Activated gamma-delta T cell treated with anti-CD3 and anti-CD28 coated beads, Interleukin-2, amount 50 U/mL, for 16 hours (primary cell): Measurements from ENCODE around the gene NAPA.

ENCODE experiments used
- DNase-seq: peaks from one replicate; pipeline ENCODE4 v3.0.0-alpha.2; 2020; ENCODE audit warnings: low read depth

The NAPA gene

DNA sequence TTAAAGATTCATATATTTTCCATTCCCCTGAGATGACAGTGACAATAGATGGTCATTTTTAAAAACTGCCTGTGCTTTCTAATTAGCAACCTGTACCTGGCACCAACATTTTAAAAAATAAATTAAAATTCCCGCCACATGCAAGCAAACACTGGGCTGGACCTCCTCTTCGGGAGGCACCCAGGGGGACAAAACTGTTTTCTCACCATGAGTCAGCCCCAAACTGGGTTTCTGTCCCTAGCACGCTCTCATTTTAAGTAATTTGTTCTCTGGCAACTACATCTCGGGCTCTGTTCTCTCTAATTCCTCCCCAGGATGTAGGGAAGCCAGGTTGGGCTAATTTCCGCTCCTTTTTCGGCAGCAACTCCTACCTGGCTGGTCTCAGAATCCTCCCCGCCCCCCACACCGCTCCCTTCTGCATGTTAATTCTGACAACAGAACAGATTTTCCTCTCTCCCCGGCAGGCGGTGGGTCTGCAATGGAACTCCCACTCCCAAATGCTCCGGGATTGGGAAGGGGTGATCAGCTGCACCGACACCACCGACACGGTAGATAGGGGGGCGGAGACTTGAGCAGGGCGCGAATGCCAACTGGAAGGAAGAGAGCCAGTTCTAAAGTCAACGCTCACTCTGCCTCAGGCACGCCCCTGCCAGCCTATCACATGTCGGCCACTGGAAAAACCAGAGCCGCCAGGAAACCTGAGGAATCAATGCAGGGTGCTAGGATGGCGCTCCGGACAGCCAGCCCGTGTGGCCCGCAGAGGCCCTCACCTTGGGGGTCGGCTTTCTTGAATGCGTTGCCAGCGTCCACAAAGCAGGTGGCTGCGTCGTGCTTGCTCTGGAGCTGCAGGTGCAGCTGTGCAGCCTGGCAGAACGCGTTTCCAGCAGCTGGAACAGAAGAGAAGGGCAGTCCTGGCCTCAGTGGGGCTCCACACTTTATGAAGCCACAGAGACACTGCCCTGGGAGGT, 14.7 kb downstream of the NAPA start:
- no peak for DNase-seq

GRCh38 chr19:47499371-47499770, 15.5 kb downstream of the NAPA start:
- no peak for DNase-seq

DNA sequence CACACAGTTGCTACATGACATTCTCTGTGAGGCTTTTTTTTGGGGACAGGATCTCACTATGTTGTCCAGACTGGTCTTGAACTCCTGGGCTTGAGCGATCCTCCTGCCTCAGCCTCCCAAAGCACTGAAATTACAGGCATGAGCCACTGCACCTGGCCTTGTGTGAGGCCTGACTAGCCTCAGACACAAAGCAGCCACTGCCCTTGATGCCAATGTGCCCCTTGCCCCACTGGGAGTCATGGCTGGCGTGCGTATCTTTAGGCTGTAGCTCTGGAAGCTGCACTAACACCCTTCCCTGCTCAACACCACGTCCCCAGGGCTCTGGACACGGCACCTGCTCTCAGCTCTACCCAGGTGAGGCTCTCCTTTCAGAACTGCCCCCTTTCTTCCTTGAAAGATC, 16.3 kb downstream of the NAPA start:
- DNase-seq: no peak

DNA sequence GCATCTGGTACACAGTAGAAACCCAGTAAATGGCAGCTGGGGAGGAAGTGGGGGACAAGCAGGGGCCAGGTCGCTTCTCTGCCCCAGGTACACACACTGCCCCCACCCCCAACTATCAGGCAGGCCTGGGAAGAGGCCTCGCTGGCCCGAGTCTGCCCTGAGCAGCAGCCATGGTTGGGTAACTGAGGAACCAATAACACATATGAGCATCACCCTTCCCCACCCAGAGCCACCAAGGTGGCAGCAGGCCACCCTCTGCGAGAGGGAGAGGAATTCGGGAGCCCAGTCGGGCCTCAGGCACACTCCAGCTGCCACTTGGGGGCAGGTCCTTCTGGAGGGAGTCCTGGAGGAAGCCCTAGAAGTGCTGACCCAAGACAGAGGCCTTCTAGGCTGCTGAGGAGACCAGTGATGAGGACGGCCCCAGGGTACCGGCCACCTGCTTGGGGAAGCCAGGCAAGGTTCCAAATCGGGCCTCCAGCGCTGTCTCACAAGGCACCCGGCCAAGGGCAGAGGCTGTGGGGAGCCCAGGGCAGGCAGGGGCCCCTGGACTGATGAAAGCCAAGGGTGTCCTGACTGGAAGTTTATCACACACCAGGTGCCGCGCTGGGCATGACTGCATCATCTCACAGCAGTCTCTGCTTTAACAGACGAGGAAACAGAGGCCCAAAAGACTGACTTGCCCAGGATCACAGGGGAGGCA, 16.9 kb downstream of the NAPA start:
- no peak for DNase-seq

DNA sequence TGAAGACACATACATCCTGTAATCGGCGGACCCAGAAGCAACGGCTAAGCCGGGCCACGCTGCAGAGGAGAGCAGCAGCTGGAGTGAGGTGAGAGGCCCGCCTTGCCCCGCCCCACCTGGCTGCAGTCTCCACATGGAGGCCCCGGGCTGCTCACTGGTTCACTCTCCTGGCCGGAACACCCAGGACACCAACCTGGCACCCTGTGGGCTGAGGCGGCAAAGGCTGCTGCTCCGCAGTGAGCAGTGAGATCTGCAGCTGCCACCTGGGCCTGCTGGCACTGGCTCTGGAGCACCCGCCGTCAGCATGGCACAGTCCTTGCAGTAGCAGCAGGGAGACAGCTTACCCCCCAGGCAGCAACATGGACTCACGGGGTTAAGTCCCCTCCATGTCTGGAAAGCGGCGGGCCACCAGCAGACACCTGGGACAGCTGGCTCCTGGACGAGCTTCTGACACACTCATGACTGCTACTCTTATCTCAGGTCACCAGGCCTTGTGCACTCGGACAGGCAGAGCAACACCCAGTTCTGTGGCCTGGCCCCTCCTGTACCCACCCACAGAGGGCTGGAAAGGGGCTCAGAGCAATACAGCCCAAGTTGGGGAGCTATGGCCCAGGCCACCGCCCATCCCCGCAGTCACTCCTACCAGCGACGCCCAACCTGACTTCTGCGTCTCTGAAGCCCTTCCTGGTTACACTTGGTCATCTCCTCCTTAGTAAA, 17.7 kb downstream of the NAPA start:
- DNase-seq: no peak

DNA sequence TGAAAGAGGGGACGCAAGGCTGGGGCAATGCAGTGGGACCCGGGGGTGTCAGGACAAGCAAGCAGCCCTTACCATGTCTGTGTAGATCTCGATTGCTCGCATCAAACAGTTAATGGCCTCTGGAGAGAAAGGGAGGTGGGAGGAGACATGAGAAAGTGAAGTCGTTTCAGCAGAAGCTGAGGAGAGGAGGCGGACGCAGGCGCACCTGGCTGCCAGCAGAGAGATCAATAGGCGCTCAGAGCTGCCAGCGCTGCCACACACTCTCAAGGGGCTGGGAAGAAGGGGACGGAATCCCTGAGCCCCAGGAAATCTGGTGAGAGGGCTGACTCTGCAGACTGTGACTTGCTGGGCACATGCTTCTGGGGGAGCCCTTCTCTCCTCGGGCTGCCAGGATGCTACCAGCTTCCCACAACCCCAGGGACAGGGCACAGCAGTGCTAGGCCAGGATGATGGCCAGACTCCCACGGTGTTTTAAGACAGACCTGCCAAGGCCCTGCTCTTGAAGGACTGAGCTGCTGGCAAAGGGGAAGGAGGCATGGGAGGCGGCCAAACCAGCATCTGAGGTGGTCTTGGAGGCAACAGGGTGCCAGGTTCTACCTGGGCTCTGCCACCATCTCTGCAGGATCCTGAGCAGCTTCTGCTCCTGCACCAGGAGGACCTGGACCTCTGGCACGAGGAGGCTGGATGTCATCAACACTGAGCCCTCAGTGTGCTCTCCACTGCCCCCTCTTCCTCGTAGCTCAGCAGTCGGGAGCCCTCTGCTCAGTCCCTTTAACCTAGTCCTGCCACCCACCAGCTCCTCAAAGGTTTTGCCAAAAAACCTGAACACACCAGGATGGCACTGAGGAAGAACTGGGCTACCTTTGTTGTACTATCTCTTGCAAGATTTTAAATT, 19.1 kb downstream of the NAPA start:
- no peak for DNase-seq

DNA sequence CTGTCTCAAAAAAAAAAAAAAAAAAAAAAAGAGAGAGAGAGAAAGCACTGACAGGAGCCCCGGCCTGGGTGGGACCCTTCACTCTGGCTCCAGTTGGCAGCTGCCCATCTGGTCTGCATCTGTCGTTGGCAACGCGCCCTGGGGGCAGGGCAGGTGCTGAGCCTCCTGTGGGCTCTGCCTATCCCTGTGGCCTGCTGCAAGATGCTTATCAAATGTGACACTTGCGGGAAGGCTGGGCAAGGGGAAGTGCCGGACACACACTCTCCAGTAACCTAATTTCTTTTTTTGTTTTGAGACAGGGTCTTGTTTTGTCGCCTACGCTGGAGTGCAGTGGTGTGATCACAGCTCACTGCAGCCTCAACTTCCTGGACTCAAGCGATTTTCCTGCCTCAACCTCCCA, 20.1 kb downstream of the NAPA start:
- no peak for DNase-seq

- no peak for DNase-seq
Measured at GRCh38 chr19:47494211-47494547, 20.7 kb downstream of the NAPA start.

DNA sequence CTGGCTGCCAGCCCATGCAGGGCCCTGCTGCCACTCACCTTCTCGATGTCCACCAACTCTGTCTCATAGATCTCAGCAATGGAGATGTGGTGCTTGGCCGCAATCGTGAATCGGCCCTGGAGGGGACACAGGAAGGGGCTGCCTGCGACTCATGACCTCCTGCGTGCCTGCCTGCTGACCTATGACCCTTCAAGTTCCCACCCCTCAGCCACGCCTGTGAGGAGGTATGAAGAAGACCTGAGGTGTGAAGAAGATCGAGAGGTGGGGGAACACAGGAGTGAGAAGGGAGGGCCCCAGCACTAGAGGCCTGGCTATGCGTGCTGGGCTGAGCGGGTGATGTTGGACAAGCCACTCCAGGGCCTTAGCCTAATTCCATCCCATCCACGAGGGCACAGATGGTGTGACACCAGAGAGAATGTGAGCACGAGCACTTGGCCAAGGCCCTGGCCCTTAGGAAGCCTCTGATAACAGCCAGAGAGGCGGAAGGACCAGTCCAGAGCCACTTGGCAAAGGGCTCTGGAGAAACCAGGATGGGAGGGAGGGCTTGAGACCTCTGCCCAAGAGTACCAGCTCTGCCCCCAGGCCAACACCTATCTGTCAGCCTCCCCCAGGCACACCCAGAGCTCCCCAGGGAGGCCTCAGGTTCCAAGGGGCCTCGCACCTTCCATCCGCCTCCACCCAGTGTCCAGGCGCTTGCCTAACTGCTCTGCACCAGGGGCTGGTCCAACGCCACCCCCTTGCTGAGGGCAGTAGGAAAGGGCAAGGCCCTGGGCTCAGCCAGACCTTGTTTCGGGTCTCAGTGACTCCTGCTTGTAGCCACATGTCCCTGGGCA, 21.3 kb downstream of the NAPA start:
- no peak for DNase-seq

- no peak for DNase-seq
Measured at GRCh38 chr19:47492571-47493377, 22.1 kb downstream of the NAPA start.

- DNase-seq: no peak
Measured at GRCh38 chr19:47492137-47492533, 22.7 kb downstream of the NAPA start.

- no peak for DNase-seq
Measured at GRCh38 chr19:47491358-47492136, 23.3 kb downstream of the NAPA start.

DNA sequence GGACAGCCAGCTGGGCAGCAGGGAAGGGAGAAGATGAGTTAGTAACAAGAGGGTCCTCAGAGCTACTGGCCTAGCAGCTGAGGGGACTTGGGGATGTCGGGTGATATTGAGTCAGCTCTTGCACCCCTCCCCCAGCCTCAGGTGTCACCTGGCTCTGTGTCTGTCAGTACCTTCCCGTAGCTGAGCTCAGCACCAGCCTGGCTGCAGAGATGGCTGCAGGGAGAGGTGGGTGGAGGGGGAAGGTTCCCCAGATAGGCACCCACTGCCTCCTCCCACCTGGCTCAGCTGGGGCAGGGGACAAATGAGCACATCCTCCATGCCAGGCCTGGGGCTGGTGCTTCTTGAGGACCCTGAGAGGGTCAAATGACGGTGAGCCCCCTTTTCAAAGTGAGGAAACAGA, 24.0 kb downstream of the NAPA start:
- DNase-seq: no peak

DNA sequence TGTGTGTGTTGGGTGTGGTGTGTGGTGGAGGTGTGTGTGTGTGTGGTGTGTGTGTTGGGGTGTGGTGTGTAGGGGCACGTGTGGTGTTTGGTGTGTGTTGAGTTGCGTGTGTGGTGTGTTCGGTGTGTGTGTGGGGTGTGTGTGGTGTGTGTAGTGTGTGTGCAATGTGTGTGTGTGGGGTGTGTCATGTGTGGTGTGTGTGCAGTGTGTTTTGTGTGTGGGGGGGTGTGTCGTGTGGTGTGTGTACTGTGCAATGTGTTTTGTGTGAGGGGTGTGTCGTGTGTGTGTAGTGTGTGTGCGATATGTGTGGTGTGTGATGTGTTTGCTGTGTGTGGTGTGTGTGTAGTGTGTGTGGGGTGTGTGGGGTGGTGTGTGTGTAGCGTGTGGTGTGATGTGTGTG, 24.8 kb downstream of the NAPA start:
- DNase-seq: no peak

GRCh38 chr19:47489072-47489914, 25.6 kb downstream of the NAPA start:
- DNase-seq: no peak

DNA sequence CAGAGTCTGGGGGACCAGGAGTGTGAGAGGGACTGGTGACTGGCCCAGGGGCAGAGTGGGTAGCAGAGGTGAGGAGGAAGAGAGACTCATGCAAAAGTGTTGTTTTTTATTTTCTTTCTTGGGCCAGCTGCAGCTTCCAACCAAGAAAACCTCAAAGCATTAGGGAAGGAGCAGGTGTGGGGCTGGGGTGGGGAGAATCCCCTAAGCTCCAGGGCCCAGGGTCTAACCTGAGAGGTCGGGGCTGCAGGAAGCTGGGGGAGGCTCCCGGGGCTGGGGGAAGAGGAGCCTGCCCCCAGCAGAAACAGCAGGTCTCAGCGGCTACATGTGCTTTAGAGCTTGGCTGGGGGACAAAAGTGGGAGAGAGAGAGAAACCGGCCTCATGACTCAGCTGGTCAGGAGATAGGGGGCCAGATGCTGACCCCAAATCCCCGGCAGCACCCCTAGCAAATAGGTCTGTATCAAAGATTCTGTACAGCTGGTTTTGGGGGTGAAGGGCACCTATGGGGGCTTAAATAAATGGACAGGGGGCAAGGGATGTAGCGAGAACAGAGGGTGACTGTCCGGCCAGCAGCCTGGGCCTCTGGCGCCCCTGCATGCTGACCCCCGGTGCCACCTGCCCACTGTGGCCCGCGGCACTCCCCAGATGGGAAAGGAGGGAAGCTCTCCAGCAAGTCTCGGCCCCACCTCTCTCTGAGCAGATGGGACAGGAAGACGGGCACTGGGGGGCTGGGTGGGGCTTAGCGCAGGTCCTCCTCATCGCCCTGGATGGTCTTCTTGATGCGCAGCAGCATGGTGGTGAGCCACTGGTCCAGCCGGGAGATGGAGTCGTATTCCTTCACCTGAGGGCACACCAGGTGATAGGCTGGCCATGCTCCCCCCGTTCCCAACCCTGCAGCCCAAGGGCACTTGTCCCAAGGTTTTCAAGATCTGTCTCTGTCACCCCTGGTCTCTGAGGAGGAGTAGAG, 27.0 kb downstream of the NAPA start:
- no peak for DNase-seq

GRCh38 chr19:47486900-47487299, 28.0 kb downstream of the NAPA start:
- DNase-seq: no peak
